GM12878 (cell line): ENCODE results near the gene ST6GALNAC3. TPM values are rescaled to one million over a fixed set of nuclear protein-coding genes. Genes with fewer than 3 reads are reported as not detected.

ENCODE experiments used
- ATAC-seq: fragments of 200-7000 bp; cut with Tn5 transposase; 3 replicates; pipeline ENCODE4 v1.9.1; 2020; ENCODE audit warnings: mild to moderate bottlenecking, moderate library complexity
- BruUV-seq: library from RNA; stranded (reverse); fragments of 400-500 nt; replicated peaks from 2 replicates; lab custom pipeline; 2021; lab: Mats Ljungman, UMichigan
- CTCF ChIA-PET: fragments of 300-600 bp; sonication (Branson Sonifier 250); formaldehyde crosslinking; extraction: SDS; loops from one replicate; lab custom pipeline; 2021; ENCODE audit warnings: inconsistent platforms; lab: Yijun Ruan, JAX
- POLR2A ChIA-PET: fragments of 350-600 bp; formaldehyde crosslinking; extraction: SDS; loops from one replicate; lab custom pipeline; 2021; ENCODE audit warnings: inconsistent platforms; lab: Charles Lee
- RAD21 ChIA-PET: fragments of 300-600 bp; sonication (Branson Sonifier 250); formaldehyde crosslinking; loops from one replicate; lab custom pipeline; 2023; ENCODE audit warnings: antibody characterized with exemption; ENCODE audit not compliant: unreplicated experiment; lab: Charles Lee
- SMC1A ChIA-PET: fragments of 300-600 bp; sonication (Branson Sonifier 250); formaldehyde crosslinking; loops from one replicate; lab custom pipeline; 2023; ENCODE audit not compliant: unreplicated experiment, uncharacterized antibody; lab: Charles Lee
- DNase-seq: peaks from one replicate; pipeline ENCODE4 v3.0.0-alpha.2; 2011; ENCODE audit warnings: low read depth, low spot score
- FAIRE-seq: peaks from 3 replicates; lab custom pipeline; 2011; peaks lifted over from hg19 to GRCh38; lab: Jason Lieb, UNC
- H2AFZ ChIP-seq: 2 replicates; pipeline ENCODE4 v1.6.0; 2011; ENCODE audit warnings: low read depth, low read length, control low read depth; ENCODE audit not compliant: control insufficient read depth
- H3K27ac ChIP-seq: 2 replicates; pipeline ENCODE4 v1.5.1; 2011; ENCODE audit warnings: control low read depth; ENCODE audit not compliant: control insufficient read depth, insufficient read depth
- H3K27me3 ChIP-seq, 2 experiments: replicated peaks in 1 of 2; 2 replicates each; pipeline versions ENCODE4 v1.6.0 to v1.6.1; 2011; ENCODE audit warnings: low read length in 1 of 2; ENCODE audit not compliant: control insufficient read depth in 2 of 2, insufficient read depth in 2 of 2
- H3K36me3 ChIP-seq, 2 experiments: 2 replicates each; pipeline ENCODE4 v1.5.1; 2011; ENCODE audit warnings: low read length in 1 of 2; ENCODE audit not compliant: control insufficient read depth in 2 of 2, insufficient read depth in 2 of 2
- H3K4me1 ChIP-seq: 2 replicates; pipeline ENCODE4 v1.6.1; 2011; ENCODE audit warnings: mild to moderate bottlenecking, low read length, moderate library complexity, mixed read lengths; ENCODE audit not compliant: control insufficient read depth, insufficient read depth
- H3K4me2 ChIP-seq: 2 replicates; pipeline ENCODE4 v1.6.0; 2011; ENCODE audit warnings: control low read depth; ENCODE audit not compliant: control insufficient read depth, insufficient read depth
- H3K4me3 ChIP-seq: fragments of 200-600 bp; sonication (generic); 2 replicates; pipeline ENCODE4 v1.5.1; 2016
- H3K79me2 ChIP-seq: 2 replicates; pipeline ENCODE4 v1.6.0; 2011; ENCODE audit warnings: low read length; ENCODE audit not compliant: control insufficient read depth, insufficient read depth
- H3K9ac ChIP-seq: 2 replicates; pipeline ENCODE4 v1.8.0; 2011; ENCODE audit warnings: low read length, control low read depth, mixed read lengths; ENCODE audit not compliant: control insufficient read depth, insufficient read depth
- H3K9me3 ChIP-seq: replicated peaks from 3 replicates; pipeline ENCODE4 v1.5.1; 2011; ENCODE audit warnings: mild to moderate bottlenecking, low read length; ENCODE audit not compliant: control insufficient read depth, insufficient read depth
- H4K20me1 ChIP-seq: 2 replicates; pipeline ENCODE4 v1.6.0; 2011; ENCODE audit not compliant: control insufficient read depth, insufficient read depth
- ATF2 ChIP-seq: IDR thresholded peaks from 2 replicates; pipeline ENCODE4 v1.6.1; 2012; ENCODE audit warnings: low read length, inconsistent platforms
- BCLAF1 ChIP-seq: fragments of 450-650 bp; IDR thresholded peaks from 2 replicates; pipeline ENCODE4 v1.6.1; 2017; ENCODE audit warnings: antibody characterized with exemption, mild to moderate bottlenecking, moderate library complexity
- BHLHE40 ChIP-seq, 2 experiments: fragments of 450-650 bp in 1 of 2; IDR thresholded peaks; 2 replicates each; pipeline ENCODE4 v1.6.1; 2011 to 2017; ENCODE audit warnings: low read depth in 2 of 2, borderline replicate concordance in 1 of 2, improper control_type of control experiment in 1 of 2, low read length in 1 of 2, mild to moderate bottlenecking in 1 of 2
- MEF2A ChIP-seq: IDR thresholded peaks from 2 replicates; pipeline ENCODE4 v1.6.1; 2011; ENCODE audit warnings: low read depth, mild to moderate bottlenecking, low read length, moderate library complexity; ENCODE audit not compliant: insufficient read depth
- POLR2A ChIP-seq: IDR thresholded peaks from 2 replicates; pipeline ENCODE4 v1.6.1; 2011; ENCODE audit warnings: low read depth, mild to moderate bottlenecking, low read length
- RELA ChIP-seq: fragments of 450-650 bp; IDR thresholded peaks from 2 replicates; pipeline ENCODE4 v1.8.0; 2014; ENCODE audit warnings: borderline replicate concordance; ENCODE audit not compliant: partially characterized antibody
- SMAD1 ChIP-seq: fragments of 450-650 bp; IDR thresholded peaks from 2 replicates; pipeline ENCODE4 v1.6.1; 2018; ENCODE audit warnings: mild to moderate bottlenecking, low read depth; ENCODE audit not compliant: partially characterized antibody
- SMARCA5 ChIP-seq: fragments of 450-650 bp; IDR thresholded peaks from 2 replicates; pipeline ENCODE4 v1.6.1; 2017; ENCODE audit warnings: mild to moderate bottlenecking
- SPI1 ChIP-seq: IDR thresholded peaks from 2 replicates; pipeline ENCODE4 v1.6.1; 2011; ENCODE audit warnings: low read depth, mild to moderate bottlenecking, low read length, moderate library complexity, borderline replicate concordance; ENCODE audit not compliant: insufficient read depth
- SREBF1 ChIP-seq: IDR thresholded peaks from 2 replicates; pipeline ENCODE4 v1.6.1; 2012; ENCODE audit warnings: mild to moderate bottlenecking, low read length
- SRF ChIP-seq, 2 experiments: IDR thresholded peaks; 2 replicates each; pipeline ENCODE4 v1.6.1; 2011; ENCODE audit warnings: low read depth in 2 of 2, low read length in 2 of 2, mild to moderate bottlenecking in 1 of 2, moderate library complexity in 1 of 2
- WGBS: methylation state at CpG from one replicate; pipeline ENCODE4 v1.1.6; 2016; ENCODE audit warnings: low lambda C conversion rate; ENCODE audit not compliant: insufficient replicate concordance, insufficient coverage; ENCODE audit errors: missing lambda C conversion rate; 5-methylcytosine and 5-hydroxymethylcytosine counted together
- in situ Hi-C: fragments of 300-500 bp; cut with MboI; formaldehyde crosslinking; loops from 9 replicates; pipeline ENCODE4 v1.14.3; 2018; ENCODE audit warnings: mixed read lengths
- intact Hi-C: fragments of 100-400 bp; cut with micrococcal nuclease; formaldehyde crosslinking; loops from one replicate; pipeline ENCODE4 v1.14.2; 2022; ENCODE audit not compliant: unreplicated experiment
- polyA plus RNA-seq, 11 experiments: library from polyadenylated mRNA; depleted of rRNA in 4 of 11; unstranded in 6 of 11; stranded (reverse) in 5 of 11; fragments of >200 nt; fragmentation: Nextera tagmentation in 4 of 11; fragmentation: Illumina TruSeq in 1 of 11; extraction: Ambion mirVana in 4 of 11; extraction: Trizol in 1 of 11; gene quantifications; 1 replicate in 1 of 11; 2 replicates in 10 of 11; pipeline versions ENCODE4 v1.2.1 to v1.2.3, GENCODE V29; 2011 to 2016; ENCODE audit warnings: inconsistent platforms in 2 of 11, missing spikeins in 2 of 11, low read depth in 1 of 11
- total RNA-seq, 4 experiments: library from RNA; depleted of rRNA in 3 of 4; stranded (reverse); fragments of >200 nt in 3 of 4; fragmentation: Illumina TruSeq in 1 of 4; extraction: Trizol in 1 of 4; gene quantifications; 2 replicates each; pipeline versions ENCODE4 v1.2.1 to v1.2.3, GENCODE V29; 2013 to 2021
- TF ChIP-seq, protein P1 (sequence below): IDR thresholded peaks from 2 replicates; pipeline ENCODE4 v1.6.1; 2012; ENCODE audit warnings: low read depth, low read length, improper control_type of control experiment
- TF ChIP-seq, protein P2 (sequence below): IDR thresholded peaks from 2 replicates; pipeline ENCODE4 v1.6.1; 2012; ENCODE audit warnings: mild to moderate bottlenecking, low read depth, low read length

Gene ST6GALNAC3
- total and polyA plus RNA-seq, 10 of the 15 experiments (the other 5 are each of a cell fraction or from before 2014, with no cell fraction given), result 0.04 to 0.68 (median 0.18) TPM; not detected in 3

DNA sequence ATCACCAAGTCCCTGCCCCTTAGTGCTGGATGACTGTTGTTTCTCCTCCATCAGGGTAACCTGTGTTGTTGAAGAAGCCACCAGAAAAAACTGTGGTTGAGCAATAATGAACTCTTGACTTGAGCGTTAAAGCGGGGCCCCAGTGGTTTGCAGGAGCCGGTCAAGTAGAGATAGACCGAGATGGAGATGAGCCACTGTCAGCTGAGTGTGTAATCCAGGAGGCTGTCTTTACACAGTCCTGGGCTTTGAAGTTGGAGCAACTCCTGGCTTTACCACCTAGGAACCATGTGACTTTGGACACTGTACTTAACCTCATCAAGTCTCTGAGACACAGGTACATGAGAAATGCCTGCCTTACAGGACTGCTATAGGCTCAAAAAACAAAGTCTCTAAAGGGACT, 158.1 kb downstream of the ST6GALNAC3 start:
- Histone ChIP-seq H3K27ac (no peak overlapping the region), H3K9ac (no peak overlapping the region), H4K20me1 (no peaks in the 10 kb centered on the region), H3K4me3 (no peak overlapping the region), H2AFZ (no peak overlapping the region), H3K4me2 (no peak overlapping the region), H3K79me2 (no peaks in the 10 kb centered on the region), H3K36me3 (no peaks in the 10 kb centered on the region), H3K9me3 (no peaks in the 10 kb centered on the region), H3K27me3 (no peaks in the 10 kb centered on the region), H3K4me1 (no peaks in the 10 kb centered on the region)
- DNase-seq, result no peak
- BruUV-seq, result no TSS peak
- FAIRE-seq, result no peak
- no peak for ATAC-seq
- ChIA-PET POLR2A (no interaction called here), CTCF (no interaction called here), SMC1A (no interaction called here), RAD21 (no interaction called here)
- intact Hi-C loops, result no loop called here
- in situ Hi-C loops, result no loop called here
- WGBS, result 11% methylated on average over 4 of the region's 4 CpGs
- TF ChIP-seq SPI1 (no peak), SREBF1 (no peak), SMARCA5 (no peak), RELA (no peak), MEF2A (no peak), ATF2 (no peak), POLR2A (no peak), BHLHE40 (IDR thresholded peaks at IDR 0.05; ENCODE audit: borderline replicate concordance in 1 of 2, low read depth in 2 of 2, low read length in 1 of 2) (no peak), BCLAF1 (no peak), SRF (IDR thresholded peaks at IDR 0.05; ENCODE audit: low read depth in 2 of 2, low read length in 2 of 2) (no peak), SMAD1 (no peak)
- TF ChIP-seq, protein P1, sequence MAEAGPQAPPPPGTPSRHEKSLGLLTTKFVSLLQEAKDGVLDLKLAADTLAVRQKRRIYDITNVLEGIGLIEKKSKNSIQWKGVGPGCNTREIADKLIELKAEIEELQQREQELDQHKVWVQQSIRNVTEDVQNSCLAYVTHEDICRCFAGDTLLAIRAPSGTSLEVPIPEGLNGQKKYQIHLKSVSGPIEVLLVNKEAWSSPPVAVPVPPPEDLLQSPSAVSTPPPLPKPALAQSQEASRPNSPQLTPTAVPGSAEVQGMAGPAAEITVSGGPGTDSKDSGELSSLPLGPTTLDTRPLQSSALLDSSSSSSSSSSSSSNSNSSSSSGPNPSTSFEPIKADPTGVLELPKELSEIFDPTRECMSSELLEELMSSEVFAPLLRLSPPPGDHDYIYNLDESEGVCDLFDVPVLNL, result no peak
- TF ChIP-seq, protein P2, sequence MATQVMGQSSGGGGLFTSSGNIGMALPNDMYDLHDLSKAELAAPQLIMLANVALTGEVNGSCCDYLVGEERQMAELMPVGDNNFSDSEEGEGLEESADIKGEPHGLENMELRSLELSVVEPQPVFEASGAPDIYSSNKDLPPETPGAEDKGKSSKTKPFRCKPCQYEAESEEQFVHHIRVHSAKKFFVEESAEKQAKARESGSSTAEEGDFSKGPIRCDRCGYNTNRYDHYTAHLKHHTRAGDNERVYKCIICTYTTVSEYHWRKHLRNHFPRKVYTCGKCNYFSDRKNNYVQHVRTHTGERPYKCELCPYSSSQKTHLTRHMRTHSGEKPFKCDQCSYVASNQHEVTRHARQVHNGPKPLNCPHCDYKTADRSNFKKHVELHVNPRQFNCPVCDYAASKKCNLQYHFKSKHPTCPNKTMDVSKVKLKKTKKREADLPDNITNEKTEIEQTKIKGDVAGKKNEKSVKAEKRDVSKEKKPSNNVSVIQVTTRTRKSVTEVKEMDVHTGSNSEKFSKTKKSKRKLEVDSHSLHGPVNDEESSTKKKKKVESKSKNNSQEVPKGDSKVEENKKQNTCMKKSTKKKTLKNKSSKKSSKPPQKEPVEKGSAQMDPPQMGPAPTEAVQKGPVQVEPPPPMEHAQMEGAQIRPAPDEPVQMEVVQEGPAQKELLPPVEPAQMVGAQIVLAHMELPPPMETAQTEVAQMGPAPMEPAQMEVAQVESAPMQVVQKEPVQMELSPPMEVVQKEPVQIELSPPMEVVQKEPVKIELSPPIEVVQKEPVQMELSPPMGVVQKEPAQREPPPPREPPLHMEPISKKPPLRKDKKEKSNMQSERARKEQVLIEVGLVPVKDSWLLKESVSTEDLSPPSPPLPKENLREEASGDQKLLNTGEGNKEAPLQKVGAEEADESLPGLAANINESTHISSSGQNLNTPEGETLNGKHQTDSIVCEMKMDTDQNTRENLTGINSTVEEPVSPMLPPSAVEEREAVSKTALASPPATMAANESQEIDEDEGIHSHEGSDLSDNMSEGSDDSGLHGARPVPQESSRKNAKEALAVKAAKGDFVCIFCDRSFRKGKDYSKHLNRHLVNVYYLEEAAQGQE, result no peak
- TF ChIP-seq, all 136 proteins: peak for 0
